ENCODE results near the gene HAO2.
"Not testable (repeated sequence)": the region's sequence is repeated elsewhere in the genome, so short reads cannot be mapped to it uniquely, and the experiment has no call there.

HAO2 gene

DNA sequence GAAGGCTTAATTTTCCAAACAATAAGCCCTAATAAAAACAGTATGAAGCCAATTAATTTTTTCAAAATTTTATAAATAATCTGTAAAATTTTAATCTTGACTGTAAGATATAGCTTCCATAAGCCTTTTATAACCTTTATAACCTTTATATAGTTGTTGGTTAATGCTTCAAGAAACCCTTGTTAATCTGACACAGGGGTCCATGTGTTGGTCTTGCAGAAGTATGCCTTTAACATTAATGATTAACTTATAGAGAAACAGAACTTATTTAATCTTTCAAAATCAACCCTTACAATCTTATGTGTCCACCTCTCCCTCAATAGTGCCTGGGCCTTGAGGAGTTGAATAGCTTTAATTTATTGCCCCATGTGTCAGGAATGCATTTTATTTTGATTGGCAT is 23.2 kb upstream of the HAO2 start:
- no peak for DNase-seq (ENCODE audit: low spot score)

DNA sequence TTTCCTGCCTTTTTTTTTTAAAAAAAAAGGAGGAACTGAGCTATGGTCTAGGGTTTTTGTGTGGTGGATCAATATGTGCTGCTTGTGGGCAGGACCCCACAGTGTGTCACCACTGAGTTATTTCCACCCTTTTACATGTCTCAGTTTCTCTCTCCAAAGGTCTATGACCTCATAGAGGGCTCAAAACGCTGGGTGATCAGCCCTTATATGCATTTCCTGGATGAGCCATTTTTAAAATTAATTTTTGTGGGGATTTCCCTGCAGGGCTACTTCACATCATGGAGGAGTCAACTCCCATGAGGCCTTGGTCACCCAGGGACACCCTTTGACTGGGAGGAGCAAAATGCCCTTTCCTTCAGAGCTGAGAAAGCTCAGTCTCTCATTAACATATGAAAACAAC is 20.7 kb upstream of the HAO2 start:
- DNase-seq (ENCODE audit: low spot score) = peak; percentile 7

DNA sequence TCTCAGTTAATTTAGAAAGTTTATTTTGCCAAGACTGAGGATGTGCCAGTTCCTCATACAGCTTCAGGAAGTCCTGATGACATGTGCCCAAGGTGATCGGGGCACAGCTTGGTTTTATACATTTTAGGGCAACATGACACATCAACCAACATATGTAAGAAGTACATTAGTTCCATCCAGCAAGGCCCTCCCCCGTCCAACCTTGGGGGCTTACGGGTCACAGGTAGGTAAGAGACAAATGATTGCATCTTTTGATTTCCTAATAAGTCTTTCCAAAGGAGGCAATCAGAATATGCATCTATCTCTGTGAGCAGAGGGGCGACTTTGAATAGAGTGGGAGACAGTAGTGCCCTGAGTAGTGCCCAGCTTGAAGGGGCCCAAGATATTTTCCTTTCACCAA is 19.6 kb upstream of the HAO2 start:
- no peak for DNase-seq (ENCODE audit: low spot score)

DNA sequence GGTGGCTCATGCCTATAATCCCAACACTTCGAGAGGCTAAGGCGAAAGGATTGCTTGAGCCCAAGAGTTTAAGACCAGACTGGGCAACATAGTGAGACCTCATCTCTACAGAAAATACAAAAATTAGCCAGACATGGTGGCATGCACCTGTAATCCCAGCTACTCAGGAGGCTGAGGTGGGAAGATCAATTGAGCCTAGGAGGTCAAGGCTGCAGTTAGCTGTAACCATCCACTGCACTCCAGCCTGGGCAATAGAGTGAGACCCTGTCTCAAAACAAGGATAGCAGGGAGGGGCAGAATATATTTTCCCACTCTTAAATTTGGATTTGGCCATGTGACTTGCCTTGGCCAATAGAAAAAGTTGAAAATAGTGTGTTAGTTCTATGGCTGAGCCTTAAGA is 17.7 kb upstream of the HAO2 start:
- not testable (repeated sequence) for DNase-seq (ENCODE audit: low spot score)

DNA sequence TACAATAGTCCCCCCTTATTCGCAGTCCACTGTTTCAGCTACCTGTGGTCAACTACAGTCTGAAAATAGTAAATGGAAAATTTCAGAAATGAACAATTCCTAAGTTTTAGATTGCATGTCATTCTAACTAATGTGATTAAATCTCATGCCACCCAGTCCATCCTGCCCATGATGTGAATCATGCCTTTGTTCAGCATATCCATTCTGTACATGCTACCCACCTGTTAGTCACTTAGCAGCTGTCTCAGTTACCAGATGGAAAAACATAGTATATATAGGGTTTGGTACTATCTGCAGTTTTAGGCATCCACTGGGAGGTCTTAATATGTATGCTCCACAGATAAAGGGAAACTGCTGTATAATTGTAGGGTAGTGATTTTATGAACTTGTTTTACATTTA is 16.6 kb upstream of the HAO2 start:
- no peak for DNase-seq (ENCODE audit: low spot score)

DNA sequence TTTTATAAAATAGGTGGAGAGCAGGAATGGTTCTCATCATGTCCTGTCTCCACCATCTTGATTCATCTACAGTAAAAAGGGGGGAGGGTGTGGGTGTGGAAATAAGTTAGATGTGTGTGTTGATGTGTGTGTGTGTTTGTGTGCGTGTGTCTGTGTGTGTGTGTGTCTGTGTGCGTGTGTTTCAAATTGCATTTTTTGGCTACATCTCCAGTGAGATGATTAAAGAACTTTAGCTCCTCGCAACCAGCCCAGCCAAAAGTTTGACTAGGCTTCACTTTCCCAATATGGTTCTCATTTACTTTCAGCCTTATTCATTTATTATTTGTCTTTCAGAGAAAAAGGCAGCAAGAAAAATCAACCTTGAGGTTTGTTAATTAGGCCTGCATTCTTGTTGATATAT is 14.7 kb upstream of the HAO2 start:
- no peak for DNase-seq (ENCODE audit: low spot score)

DNA sequence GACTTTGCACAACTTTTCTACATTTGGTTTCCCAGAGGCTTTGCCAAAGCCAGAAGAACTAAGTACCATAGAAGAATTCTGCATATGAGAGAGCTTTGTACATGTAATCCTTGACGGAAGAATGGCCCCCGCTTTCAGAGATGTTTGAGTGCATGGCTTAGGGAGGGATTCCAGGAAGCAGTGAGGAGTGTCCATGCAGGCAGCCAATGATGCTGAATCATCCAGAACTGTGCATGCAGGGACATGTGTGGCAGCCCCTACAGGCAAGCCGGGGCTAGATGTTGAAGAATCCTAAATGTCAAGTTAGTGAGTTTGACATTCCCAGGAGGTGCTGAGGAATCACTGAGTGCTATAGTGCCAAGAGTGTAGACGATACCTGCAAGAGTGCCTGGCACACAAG is 9.9 kb upstream of the HAO2 start:
- DNase-seq (ENCODE audit: low spot score) = no peak

DNA sequence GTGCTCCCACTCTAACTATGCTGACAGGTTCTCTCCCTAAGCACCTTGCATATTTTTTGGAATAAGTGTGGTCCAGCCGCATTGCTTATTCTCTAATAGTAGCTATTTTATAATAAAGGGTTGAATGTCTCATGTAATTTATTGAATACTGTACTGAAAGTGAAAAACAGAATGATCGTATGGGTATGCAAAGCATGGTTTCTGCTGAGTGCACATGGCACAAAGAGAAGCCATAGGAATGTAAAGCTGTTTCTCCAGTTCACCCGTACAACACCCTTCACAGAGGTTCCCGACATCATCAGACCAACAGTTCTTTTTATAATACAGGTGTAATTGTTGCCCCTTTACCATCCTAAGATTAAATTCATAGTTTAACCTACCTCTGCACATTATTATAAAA is 8.9 kb upstream of the HAO2 start:
- no peak for DNase-seq (ENCODE audit: low spot score)

DNA sequence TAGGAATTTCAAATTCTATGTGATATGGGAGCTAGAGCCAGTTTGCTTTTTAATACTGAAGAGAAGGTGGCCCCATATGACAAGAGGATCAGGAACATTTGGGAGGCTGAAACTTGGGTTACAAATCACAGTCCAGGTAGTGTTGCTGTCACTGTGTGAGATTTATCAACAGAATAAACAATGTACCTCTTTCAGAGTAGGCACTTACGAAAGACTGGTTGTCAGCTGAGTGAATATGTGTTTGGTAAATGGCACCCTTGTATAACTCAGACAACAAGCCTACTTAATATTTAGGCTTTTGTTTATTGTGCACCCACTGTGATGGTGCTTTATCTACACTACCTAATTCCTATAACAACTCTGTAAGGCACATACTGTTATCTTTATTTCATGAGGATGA is 7.4 kb upstream of the HAO2 start:
- no peak for DNase-seq (ENCODE audit: low spot score)

DNA sequence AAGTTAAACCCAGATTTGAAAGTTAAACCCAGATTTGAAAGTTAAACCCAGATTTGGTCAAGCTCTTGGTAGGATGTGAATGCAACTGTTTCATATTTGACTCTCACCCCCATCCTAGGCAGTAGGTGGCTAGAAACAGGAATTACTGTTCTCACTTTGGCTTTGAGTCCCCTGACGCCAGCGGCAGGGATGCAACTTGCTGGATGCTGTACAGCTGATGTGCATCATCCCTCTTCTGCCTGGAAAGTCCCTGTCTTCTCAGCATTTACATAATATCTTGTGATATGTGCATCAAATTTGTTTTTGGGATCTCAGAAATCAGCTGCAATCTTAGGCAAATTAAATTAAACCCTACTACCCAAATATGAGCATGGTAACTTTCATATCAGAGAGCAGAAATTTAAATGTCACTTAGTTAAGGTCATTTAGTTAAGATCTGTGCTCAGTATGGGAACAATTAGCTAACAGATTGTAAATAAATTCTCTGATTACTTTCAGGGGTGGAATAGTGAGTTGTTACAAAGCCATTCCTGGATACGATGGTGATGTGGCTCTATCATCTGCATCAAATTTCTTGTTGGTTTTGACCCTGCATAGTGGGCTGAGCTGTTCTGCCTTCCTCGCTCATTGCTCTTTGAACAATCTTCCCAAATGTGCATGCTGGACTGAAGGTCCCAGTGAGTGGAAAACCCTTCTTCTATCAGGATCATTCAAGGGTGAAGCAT is 6.8 kb upstream of the HAO2 start:
- DNase-seq (ENCODE audit: low spot score) = no peak

DNA sequence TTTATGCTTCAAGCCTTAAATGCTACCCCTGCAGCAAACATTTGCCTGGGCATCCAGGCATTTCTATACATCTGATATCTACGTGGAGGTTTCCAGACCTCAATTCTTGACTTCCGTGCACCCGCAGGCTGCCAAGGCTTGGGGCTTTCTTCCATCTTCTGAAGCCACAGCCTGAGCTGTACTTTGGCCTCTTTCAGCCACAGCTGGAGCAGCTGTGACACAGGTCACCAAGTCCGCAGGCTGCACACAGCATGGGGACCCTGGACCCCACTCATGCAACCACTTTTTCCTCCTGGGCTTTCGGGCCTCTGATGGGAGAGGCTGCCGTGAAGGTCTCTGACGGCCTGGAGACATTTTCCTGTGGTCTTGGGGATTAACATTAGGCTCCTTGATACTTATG is 5.4 kb upstream of the HAO2 start:
- no peak for DNase-seq (ENCODE audit: low spot score)

DNA sequence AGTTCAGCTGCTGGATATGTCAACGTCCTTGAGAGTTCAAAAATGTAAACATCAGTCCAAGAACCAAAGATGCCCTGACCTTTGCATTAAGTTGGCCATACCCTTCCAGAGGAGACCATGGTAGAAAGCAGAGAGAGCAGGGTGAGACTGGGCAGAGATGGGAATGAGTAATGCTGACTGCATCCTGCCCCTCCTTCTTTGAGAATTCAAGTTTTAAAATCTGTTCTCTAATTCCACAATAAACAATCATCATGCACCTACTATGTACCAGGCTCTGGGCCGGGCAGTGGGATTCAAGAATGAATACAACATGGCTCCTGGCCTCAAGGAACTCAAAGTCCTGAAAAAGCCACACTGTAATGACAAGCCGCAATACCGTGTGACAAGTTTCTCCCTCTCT is 3.9 kb upstream of the HAO2 start:
- DNase-seq (ENCODE audit: low spot score) = no peak

DNA sequence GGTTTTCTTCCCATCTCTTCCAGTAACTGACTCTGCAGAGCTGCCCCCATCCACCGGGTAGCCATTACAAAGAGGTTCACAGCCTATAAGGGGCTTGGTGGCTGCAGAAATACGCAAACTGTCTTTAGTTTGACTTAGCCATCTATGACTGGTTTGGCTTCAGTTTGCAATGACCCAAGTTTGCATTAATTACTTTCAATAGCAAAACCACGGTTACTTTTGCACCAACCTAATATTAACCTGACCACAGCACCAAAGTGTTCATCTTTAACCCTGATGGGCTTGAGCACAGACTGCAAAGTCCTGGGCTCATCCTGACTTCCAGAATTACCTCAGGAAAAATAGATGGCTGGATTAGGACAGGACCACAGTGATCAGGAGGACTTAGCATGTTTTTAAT is 2.2 kb upstream of the HAO2 start:
- no peak for DNase-seq (ENCODE audit: low spot score)

DNA sequence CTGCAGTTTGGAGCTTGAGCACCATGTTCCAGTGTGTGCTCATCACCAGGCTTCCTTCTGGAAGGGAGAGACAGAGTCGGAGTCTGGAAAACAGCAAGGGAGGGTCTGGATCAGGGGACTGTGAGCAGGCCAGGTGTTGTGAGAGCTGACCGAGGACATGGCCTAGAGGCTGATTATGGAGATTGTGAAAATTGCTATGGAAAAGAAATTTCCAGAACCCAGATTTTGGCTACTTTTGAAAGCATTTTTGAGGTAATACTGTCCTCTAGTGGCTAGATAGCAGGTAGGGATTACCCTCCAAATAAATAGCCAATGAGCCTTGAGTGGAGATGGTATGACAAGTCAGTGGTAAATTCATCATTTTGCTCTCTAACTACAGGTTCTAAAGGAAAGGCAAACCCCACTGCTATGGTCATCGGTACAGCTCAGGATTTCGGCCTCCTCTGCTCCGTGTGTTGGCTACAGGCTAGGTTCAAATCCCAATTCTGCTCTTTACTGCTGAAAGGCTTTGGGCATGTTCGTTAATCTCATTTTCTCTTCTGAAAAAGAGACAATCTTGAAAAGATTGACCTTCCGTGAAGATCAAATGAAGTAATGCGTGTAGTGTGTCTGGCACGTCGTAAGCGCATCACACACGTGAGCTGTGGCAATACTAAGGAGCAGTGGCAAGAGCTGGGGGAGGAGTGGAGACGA is 1.0 kb upstream of the HAO2 start:
- peak; percentile 54 for DNase-seq (ENCODE audit: low spot score)

DNA sequence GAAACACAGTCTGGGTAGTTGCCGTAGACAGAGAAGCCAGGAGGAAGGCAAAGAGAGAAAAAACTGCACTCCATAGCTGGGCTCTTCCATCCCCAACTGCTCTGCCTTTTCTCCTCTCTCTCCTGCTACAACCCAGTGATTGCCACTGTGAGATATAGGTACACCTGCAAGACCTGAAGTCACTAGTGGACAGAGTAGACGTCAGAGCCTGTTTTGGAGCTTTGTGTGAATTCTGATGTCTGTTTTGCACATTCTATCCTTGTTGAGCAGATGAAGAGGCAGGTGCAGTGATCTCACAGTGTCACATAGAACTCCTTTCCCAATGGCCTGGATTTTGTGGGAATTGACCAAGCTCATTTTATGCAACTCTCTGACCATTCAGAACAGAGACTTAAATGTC is 2.2 kb downstream of the HAO2 start:
- DNase-seq (ENCODE audit: low spot score) = no peak

DNA sequence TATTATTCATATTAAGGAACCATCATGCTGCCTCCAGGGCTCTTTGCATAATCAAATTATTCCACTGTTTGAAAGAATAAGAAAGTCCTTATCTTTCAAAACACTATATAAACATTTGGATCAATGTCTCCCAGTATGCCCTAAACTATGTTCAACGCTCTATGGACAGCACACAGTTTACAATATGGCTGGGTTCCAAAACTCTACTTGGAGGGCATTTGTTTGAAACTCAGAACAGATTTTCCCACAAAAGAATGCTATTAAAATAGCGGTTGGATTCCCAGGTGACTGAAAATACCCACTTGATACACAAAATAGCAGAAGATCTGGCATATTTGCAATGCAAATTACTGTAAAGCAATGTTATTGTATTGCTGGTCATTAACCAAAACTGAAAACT is 3.2 kb downstream of the HAO2 start:
- DNase-seq (ENCODE audit: low spot score) = no peak

DNA sequence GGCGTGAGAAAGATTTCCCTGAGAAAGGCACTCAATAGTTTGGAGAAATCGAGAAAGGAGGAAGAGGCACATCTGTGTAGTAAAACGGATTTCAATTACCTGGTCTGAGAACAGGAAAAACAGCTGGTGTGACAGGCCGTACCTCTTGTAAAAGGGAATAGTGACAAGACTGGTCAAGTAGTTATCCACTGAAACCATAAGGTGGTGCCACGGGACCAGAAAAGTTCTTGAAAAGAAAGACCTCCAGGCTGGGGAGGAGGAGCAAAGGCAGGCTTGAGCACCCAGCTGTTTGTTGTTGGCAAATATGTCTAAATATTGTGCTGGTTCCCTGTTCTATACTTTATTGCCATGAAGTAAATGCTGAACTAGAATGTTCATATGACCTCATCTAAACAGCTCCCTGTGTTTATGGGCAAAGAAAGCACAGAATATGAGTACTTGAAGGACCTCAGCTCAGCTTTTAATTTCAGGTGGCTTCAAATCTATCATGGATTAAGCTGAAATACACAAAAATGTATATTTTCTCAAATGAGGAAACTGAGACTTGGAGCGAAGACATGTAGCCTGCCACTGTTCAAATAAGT is 4.0 kb downstream of the HAO2 start:
- DNase-seq (ENCODE audit: low spot score) = peak; percentile 26

DNA sequence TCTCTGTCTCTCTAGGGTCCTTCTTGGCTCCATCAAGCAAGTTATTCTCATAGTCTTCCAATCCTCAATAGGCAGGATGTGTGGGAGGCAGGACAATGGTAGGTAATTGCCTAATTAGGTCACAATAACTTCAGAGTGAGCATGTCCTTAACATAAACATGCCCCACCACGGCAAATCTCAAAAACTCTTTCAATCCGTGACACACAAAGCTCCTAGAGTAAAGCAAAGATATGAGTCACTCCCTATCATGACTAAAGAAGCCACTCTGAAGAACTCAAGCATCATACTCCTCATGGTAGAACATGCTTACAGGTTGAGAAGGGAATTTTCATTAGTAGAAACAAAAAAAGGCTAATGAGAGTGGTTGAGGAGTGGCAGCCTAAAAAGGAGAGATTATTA is 4.9 kb downstream of the HAO2 start:
- peak; percentile 54 for DNase-seq (ENCODE audit: low spot score)

DNA sequence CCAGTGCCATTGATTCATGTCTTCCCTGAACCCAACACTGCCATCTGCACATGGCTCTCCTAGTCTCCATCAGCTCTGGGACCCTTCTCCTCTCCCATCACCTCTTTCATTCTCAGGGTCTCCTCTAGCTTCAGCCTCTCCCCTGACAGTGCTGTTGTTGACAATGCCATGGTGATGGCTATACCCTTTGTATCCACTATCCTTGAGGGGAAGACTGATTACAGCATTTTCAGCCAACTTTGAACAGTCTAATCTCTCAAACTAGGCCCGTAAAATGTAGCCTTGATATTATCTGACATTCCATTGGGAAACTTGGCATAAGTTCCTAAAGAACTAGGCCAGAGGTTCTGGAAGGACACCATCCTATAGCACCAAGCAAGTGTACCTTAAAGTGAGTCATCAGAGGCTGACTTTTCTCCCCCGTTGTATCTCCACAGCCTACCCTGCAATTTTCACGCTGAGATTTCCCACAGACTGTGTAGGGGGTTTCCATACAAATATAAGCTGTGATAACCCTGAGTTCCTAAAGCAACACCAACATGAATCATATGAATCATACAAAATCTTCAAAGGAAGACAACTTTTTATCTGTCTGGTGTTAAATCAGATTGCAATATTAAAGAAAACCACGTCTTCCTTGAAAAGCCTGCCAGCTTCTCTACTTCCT is 5.8 kb downstream of the HAO2 start:
- no peak for DNase-seq (ENCODE audit: low spot score)

DNA sequence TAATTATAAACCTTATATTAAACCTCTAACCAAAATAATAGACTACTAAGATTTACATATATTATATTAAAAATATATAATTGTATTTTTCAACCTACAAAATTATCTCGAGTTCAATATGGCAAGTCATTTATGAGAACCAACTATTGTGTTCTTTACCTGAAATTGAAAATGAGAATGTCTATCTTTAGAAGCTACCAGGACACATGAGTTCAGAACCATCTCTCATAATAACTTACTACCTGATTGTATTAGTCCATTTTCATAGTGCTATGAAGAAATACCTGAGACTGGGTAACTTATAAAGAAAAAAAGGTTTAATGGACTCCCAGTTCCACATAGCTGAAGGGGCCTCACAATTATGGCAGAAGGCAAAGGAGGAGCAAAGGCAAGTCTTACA is 6.8 kb downstream of the HAO2 start:
- DNase-seq (ENCODE audit: low spot score) = no peak

DNA sequence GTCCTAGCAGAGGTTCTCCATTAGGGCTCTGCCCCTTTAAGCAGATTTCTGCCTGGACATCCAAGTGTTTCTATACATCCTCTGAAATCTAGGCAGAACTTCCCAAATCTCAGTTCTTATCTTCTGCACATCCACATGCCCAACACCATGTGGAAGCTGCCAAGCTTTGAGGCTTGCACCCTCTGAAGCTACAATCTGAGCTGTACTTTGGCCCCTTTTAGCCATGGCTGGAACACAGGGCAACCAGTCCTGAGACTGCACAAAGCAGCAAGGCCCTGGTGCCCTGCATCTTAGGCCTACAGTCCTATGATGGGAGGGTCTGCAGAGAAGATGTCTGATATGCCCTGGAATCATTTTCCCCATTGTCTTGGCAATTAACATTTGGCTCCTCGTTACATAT is 8.0 kb downstream of the HAO2 start:
- DNase-seq (ENCODE audit: low spot score) = no peak

DNA sequence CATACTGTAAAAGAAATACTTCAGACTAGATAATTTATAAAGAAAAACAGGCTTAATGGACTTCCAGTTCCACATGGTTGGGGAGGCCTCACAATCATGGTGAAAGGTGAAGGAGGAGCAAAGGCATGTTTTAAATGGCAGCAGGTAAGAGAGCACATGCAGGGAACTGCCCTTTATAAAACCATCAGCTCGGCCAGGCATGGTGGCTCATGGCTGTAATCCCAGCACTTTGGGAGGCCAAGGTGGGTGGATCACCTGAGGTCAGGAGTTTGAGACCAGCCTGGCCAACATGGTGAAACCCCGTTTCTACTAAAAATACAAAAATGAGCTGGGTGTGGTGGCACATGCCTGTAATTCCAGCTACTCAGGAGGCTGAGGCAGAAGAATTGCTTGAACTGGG is 9.0 kb downstream of the HAO2 start:
- DNase-seq (ENCODE audit: low spot score) = not testable (repeated sequence)

DNA sequence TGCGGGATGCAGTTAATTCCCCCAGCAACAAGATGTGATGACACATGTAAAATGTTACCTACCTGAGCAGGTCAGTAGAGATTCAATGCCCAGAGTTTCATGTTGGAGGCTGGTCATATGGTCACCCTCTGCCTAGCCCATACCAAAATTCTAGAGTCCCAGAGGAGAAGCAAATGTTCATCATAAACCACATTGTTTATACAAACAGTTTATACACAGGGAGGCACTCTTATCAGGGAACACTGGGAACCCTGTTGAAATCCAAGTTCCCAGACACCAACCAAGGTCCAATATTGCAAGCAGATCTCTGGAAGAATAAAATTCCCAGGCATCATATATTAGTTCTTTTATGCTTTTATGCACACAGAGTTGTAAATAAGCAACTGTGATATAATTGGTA is 10.5 kb downstream of the HAO2 start:
- DNase-seq (ENCODE audit: low spot score) = no peak

Measured in RKO (cell line).